Articular chondrocyte of knee joint (primary cell): ENCODE measurements around the gene ARMC6. TPM values are rescaled to one million over a fixed set of nuclear protein-coding genes. Genes with fewer than 3 reads are reported as not detected.

ENCODE experiments used
- total RNA-seq: library from RNA; depleted of rRNA; stranded (reverse); fragments of >200 nt; gene quantifications from 2 replicates; pipeline ENCODE4 v1.2.3, GENCODE V29; 2012

ARMC6 gene
- total RNA-seq: 21.5 and 25.6 TPM in 2 replicates

DNA sequence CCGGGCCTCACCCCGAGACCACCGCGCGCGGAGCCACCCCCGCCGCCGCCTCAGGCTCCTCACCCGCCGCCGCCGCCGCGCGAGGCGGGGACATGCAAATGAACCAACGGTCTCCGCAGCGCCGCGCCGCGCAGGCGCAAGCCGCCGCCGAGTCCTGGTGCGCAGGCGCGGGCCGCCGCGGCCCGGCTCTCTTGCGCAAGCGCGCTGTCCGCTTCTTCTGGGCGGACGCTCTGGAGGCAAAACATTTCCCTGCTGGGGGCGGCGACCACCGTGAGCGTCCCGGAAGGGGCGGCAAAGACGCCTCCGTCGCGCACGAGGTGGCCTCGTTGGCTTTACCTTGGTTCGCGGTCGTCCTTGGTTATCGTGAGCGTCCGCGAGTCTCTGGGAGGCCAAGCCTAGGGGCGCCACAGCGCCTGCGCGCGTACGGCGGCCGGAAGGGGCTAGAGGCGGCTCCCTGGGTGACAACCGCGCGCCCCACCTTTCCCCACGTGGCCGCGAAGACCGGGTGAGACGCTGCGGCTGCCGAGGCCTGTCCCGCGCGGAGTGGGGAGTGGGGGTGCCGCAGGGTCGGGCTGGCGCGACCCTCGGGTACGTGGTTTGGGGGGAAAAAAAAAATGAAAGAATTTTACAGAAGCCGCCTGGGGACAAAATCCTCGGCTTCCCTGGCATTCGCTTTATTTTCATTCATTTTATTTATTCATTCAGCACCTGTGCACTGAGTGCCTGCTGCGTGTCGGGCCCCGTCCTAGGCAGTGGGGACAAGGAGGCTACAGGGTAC lies at the start of gene ARMC6, which contains the start of gene SUGP2:
Gene ARMC6, plus strand, starts transcription at position 178 of the 778 bp plus-strand sequence. CDS start 607 bp downstream, outside the sequence.
Gene SUGP2, minus strand, starts transcription at position 92 of the 778 bp plus-strand sequence. CDS start 2,446 bp downstream, outside the sequence.

DNA sequence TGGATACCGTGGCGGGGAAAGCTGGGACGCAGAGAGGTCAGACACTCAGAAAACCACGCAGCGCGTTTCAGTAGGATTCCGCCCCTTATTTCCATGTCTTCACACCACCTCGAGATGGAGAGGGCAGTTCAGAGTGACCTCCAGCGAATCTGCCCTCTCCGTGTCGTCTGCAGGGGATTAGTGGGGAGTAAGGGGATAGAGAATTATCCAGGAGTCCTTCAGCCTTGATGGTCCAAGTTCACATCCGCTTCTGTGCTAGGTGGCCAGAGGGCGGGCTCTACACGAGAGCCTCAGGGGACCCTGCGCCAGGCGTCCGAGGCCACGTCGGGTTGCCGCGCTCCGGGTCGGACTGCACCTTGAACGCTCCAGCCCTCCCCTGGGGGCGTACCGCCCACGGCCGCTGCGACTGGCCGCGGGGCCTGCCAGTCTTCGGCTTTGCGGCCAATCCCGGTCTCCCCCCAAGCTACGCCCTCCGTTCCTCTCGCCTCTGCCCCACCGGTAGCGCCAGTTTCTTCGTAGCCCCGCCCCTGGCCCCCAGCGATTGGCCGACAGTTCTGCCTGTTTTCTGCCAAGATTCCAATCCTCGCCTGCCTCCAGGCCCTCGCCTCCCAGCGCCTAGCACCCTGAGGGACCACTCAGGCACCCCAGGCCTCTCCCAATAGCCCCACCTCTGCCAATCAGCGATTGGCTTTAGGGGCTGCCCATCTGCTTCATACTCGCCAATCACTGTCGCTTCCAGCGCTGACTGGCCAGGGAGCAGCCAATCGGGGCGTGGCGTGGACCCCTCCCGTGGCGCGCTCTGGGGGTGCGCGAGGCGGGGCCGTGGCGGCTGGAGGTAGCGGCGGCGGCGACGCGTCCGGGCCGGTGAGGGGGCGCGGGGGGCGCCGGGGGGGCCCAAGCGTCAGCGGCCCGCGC lies 30.0 kb downstream of the ARMC6 start, which contains the start of gene SLC25A42:
Gene SLC25A42, plus strand, starts transcription at position 812 of the 915 bp plus-strand sequence. CDS start 32,131 bp downstream, outside the sequence.

Other genes with a start within 250 kb of the ARMC6 start
- gene COMP, start 242.3 kb upstream of the ARMC6 start, total RNA-seq: 95.9 and 107 TPM in 2 replicates
- gene UPF1, start 201.6 kb upstream of the ARMC6 start, total RNA-seq: 53.5 and 55.3 TPM in 2 replicates
- gene CERS1, start 137.4 kb upstream of the ARMC6 start, total RNA-seq: 0.11 and 0.13 TPM in 2 replicates
- gene COPE, start 114.2 kb upstream of the ARMC6 start, total RNA-seq: 136 and 148 TPM in 2 replicates
- 37.9 and 38.4 TPM in 2 replicates for gene DDX49, start 113.9 kb upstream of the ARMC6 start, total RNA-seq
- 52.5 and 60.0 TPM in 2 replicates for gene HOMER3, start 92.4 kb upstream of the ARMC6 start, total RNA-seq
- gene SUGP2, start 86 bp upstream of the ARMC6 start, total RNA-seq: 34.7 and 35.5 TPM in 2 replicates
- gene SLC25A42, start 30.4 kb downstream of the ARMC6 start, total RNA-seq: 5.0 and 5.6 TPM in 2 replicates
- gene TMEM161A, start 104.9 kb downstream of the ARMC6 start, total RNA-seq: 11.1 and 12.8 TPM in 2 replicates
- 0.26 TPM in 1 of 2 replicates, not detected in the other for gene MEF2B, start 136.7 kb downstream of the ARMC6 start, total RNA-seq
- 10.3 and 12.3 TPM in 2 replicates for gene BORCS8, start 158.5 kb downstream of the ARMC6 start, total RNA-seq
- gene RFXANK, start 158.7 kb downstream of the ARMC6 start, total RNA-seq: 32.1 and 32.4 TPM in 2 replicates
- 3.7 and 5.9 TPM in 2 replicates for gene NR2C2AP, start 169.8 kb downstream of the ARMC6 start, total RNA-seq
- gene NCAN, start 178.4 kb downstream of the ARMC6 start, total RNA-seq: not detected in 2 replicates
- 0.65 TPM in 2 replicates for gene TM6SF2, start 239.7 kb downstream of the ARMC6 start, total RNA-seq